Activated T-cell treated with anti-CD3 and anti-CD28 coated beads, Interleukin-2, amount 50 U/mL, for 4 hours (primary cell): ENCODE measurements around the gene USP48. TPM values are rescaled to one million over a fixed set of nuclear protein-coding genes. Genes with fewer than 3 reads are reported as not detected.
"Not testable (repeated sequence)": the region's sequence is repeated elsewhere in the genome, so short reads cannot be mapped to it uniquely, and the experiment has no call there.

Experiments used
- ATAC-seq, 2 donors: fragments of 200-7000 bp; cut with Tn5 transposase; one replicate each; pipeline ENCODE4 v1.10.0; 2021
- DNase-seq: peaks from one replicate; pipeline ENCODE4 v3.0.0-alpha.2; 2020
- H3K27me3 Mint-ChIP-seq: one replicate; pipeline ENCODE4 v1.8.0; 2021; ENCODE audit warnings: low read depth, mixed read lengths
- H3K36me3 Mint-ChIP-seq: one replicate; pipeline ENCODE4 v1.8.0; 2022; ENCODE audit warnings: mixed read lengths; ENCODE audit not compliant: insufficient read depth
- H3K4me1 Mint-ChIP-seq: one replicate; pipeline ENCODE4 v1.8.0; 2021; ENCODE audit warnings: low read depth, mixed read lengths
- H3K4me3 Mint-ChIP-seq: one replicate; pipeline ENCODE4 v1.8.0; 2021; ENCODE audit warnings: mild to moderate bottlenecking, moderate library complexity, mixed read lengths
- H3K9me3 Mint-ChIP-seq: one replicate; pipeline ENCODE4 v1.8.0; 2021; ENCODE audit warnings: mixed read lengths
- total RNA-seq, 3 donors: library from RNA; stranded (reverse); gene quantifications; one replicate each; pipeline ENCODE4 v1.2.1, GENCODE V29; 2021

The USP48 gene
- 10 to 100 TPM; 49.0 to 52.2 (median 50.6) TPM for total RNA-seq

GRCh38 chr1:21782868-21783678 is at the start of gene USP48:
TSS of gene USP48 (minus strand) at chr1:21783149. CDS start at chr1:21782957, 192 bp downstream.
- no peaks in the 10 kb centered on the region for H3K27me3 Mint-ChIP-seq

GRCh38 chr1:21831454-21831970 is 48.6 kb upstream of the USP48 start:
- DNase-seq = no peak
- H3K4me1 Mint-ChIP-seq = no peaks in the 10 kb centered on the region
- H3K36me3 Mint-ChIP-seq = peaks cover 11% of the 10 kb centered on the region
- peaks cover 14% of the 10 kb centered on the region for H3K9me3 Mint-ChIP-seq
- H3K27me3 Mint-ChIP-seq = no peaks in the 10 kb centered on the region
- ATAC-seq = no peak
- H3K4me3 Mint-ChIP-seq = no peak overlapping the region

More at GRCh38 chr1:21782868-21783678, at the start of gene USP48:
- H3K4me3 Mint-ChIP-seq = peak within 1 kb of the TSS; percentile 95
- peaks cover 2% of the 10 kb centered on the region for H3K36me3 Mint-ChIP-seq
- peaks cover 31% of the 10 kb centered on the region for H3K4me1 Mint-ChIP-seq
- ATAC-seq (peak; percentile 83 to 84), DNase-seq (peak; percentile 94)
- no peaks in the 10 kb centered on the region for H3K9me3 Mint-ChIP-seq

- peaks cover 14% of the 10 kb centered on the region for H3K9me3 Mint-ChIP-seq
- ATAC-seq = no peak
- peaks cover 11% of the 10 kb centered on the region for H3K36me3 Mint-ChIP-seq
- DNase-seq = no peak
- H3K4me3 Mint-ChIP-seq = no peak overlapping the region
- no peaks in the 10 kb centered on the region for H3K27me3 Mint-ChIP-seq
- H3K4me1 Mint-ChIP-seq = no peaks in the 10 kb centered on the region
Measured at GRCh38 chr1:21830792-21831453, 48.0 kb upstream of the USP48 start.

GRCh38 chr1:21829294-21829693 is 46.3 kb upstream of the USP48 start:
- H3K9me3 Mint-ChIP-seq = peaks cover 7% of the 10 kb centered on the region
- ATAC-seq = no peak
- H3K27me3 Mint-ChIP-seq = no peaks in the 10 kb centered on the region
- H3K4me1 Mint-ChIP-seq = no peaks in the 10 kb centered on the region
- no peak overlapping the region for H3K4me3 Mint-ChIP-seq
- DNase-seq = no peak
- peaks cover 4% of the 10 kb centered on the region for H3K36me3 Mint-ChIP-seq

- Mint-ChIP-seq H3K9me3 (peaks cover 2% of the 10 kb centered on the region), H3K4me3 (no peak overlapping the region), H3K4me1 (no peaks in the 10 kb centered on the region), H3K27me3 (no peaks in the 10 kb centered on the region), H3K36me3 (no peaks in the 10 kb centered on the region)
- ATAC-seq (no peak), DNase-seq (no peak)
Measured at GRCh38 chr1:21828506-21829210, 45.7 kb upstream of the USP48 start.

- Mint-ChIP-seq H3K4me1 (no peaks in the 10 kb centered on the region), H3K27me3 (no peaks in the 10 kb centered on the region), H3K36me3 (no peaks in the 10 kb centered on the region), H3K4me3 (no peak overlapping the region), H3K9me3 (no peaks in the 10 kb centered on the region)
- DNase-seq = no peak
- no peak for ATAC-seq
Measured at GRCh38 chr1:21828075-21828474, 45.1 kb upstream of the USP48 start.

- DNase-seq (no peak), ATAC-seq (no peak)
- Mint-ChIP-seq H3K4me3 (no peak overlapping the region), H3K9me3 (no peaks in the 10 kb centered on the region), H3K4me1 (no peaks in the 10 kb centered on the region), H3K36me3 (no peaks in the 10 kb centered on the region), H3K27me3 (no peaks in the 10 kb centered on the region)
Measured at GRCh38 chr1:21827141-21827679, 44.3 kb upstream of the USP48 start.

- not testable (repeated sequence) for H3K4me1 Mint-ChIP-seq, H3K4me3 Mint-ChIP-seq, H3K36me3 Mint-ChIP-seq, ATAC-seq, DNase-seq, H3K27me3 Mint-ChIP-seq, H3K9me3 Mint-ChIP-seq
Measured at GRCh38 chr1:21826694-21827093, 43.7 kb upstream of the USP48 start.

- DNase-seq = no peak
- Mint-ChIP-seq H3K4me3 (no peak overlapping the region), H3K27me3 (no peaks in the 10 kb centered on the region), H3K36me3 (no peaks in the 10 kb centered on the region), H3K4me1 (no peaks in the 10 kb centered on the region), H3K9me3 (no peaks in the 10 kb centered on the region)
- ATAC-seq = no peak
Measured at GRCh38 chr1:21825393-21825792, 42.4 kb upstream of the USP48 start.

- no peak for ATAC-seq
- Mint-ChIP-seq H3K36me3 (no peaks in the 10 kb centered on the region), H3K27me3 (no peaks in the 10 kb centered on the region), H3K9me3 (no peaks in the 10 kb centered on the region), H3K4me3 (no peak overlapping the region), H3K4me1 (no peaks in the 10 kb centered on the region)
- no peak for DNase-seq
Measured at GRCh38 chr1:21824926-21825325, 42.0 kb upstream of the USP48 start.

GRCh38 chr1:21823980-21824702 is 41.2 kb upstream of the USP48 start:
- H3K4me1 Mint-ChIP-seq = no peaks in the 10 kb centered on the region
- ATAC-seq (no peak), DNase-seq (no peak)
- H3K9me3 Mint-ChIP-seq = no peaks in the 10 kb centered on the region
- H3K4me3 Mint-ChIP-seq = no peak overlapping the region
- no peaks in the 10 kb centered on the region for H3K36me3 Mint-ChIP-seq
- no peaks in the 10 kb centered on the region for H3K27me3 Mint-ChIP-seq

GRCh38 chr1:21823206-21823979 is 40.4 kb upstream of the USP48 start:
- Mint-ChIP-seq H3K4me3 (no peak overlapping the region), H3K36me3 (no peaks in the 10 kb centered on the region), H3K4me1 (peaks cover 2% of the 10 kb centered on the region), H3K27me3 (no peaks in the 10 kb centered on the region), H3K9me3 (no peaks in the 10 kb centered on the region)
- DNase-seq (no peak), ATAC-seq (no peak)

- DNase-seq = no peak
- Mint-ChIP-seq H3K36me3 (no peaks in the 10 kb centered on the region), H3K4me3 (no peak overlapping the region), H3K4me1 (peaks cover 2% of the 10 kb centered on the region), H3K9me3 (no peaks in the 10 kb centered on the region), H3K27me3 (no peaks in the 10 kb centered on the region)
- ATAC-seq = no peak
Measured at GRCh38 chr1:21822349-21822748, 39.4 kb upstream of the USP48 start.
